Endothelial cell of umbilical vein (primary cell): ENCODE results near the gene SLC43A1. TPM values are rescaled to one million over a fixed set of nuclear protein-coding genes. Genes with fewer than 3 reads are reported as not detected.

Source experiments
- BruUV-seq: library from RNA; stranded (reverse); fragments of 400-500 nt; replicated peaks from 2 replicates; lab custom pipeline; 2021; lab: Mats Ljungman, UMichigan
- CTCF ChIA-PET: fragments of 300-600, 350-600 bp; sonication (Branson Sonifier 250); formaldehyde crosslinking; loops from one replicate; lab custom pipeline; 2021; ENCODE audit warnings: antibody characterized with exemption, inconsistent platforms; lab: Charles Lee
- POLR2A ChIA-PET: fragments of 300-600, 350-600 bp; sonication (Branson Sonifier 250); formaldehyde crosslinking; loops from one replicate; lab custom pipeline; 2021; ENCODE audit warnings: antibody characterized with exemption, inconsistent platforms; lab: Charles Lee
- DNase-seq: peaks from one replicate; pipeline ENCODE4 v3.0.0-alpha.2; 2011; ENCODE audit warnings: low read depth, low spot score
- FAIRE-seq: peaks from 2 replicates; lab custom pipeline; 2011; peaks lifted over from hg19 to GRCh38; lab: Jason Lieb, UNC
- H2AFZ ChIP-seq: 2 replicates; pipeline ENCODE4 v1.6.0; 2012; ENCODE audit warnings: low read depth, low read length, control low read depth, inconsistent platforms
- H3K27ac ChIP-seq: 2 replicates; pipeline ENCODE4 v1.5.1; 2011; ENCODE audit warnings: low read depth, mild to moderate bottlenecking, control low read depth, low read length, moderate library complexity; ENCODE audit not compliant: insufficient read depth
- H3K27me3 ChIP-seq, 2 experiments: 2 replicates each; pipeline versions ENCODE4 v1.6.0 to v1.6.1; 2011; ENCODE audit warnings: low read length in 2 of 2, mixed read lengths in 1 of 2; ENCODE audit not compliant: control insufficient read depth in 2 of 2, insufficient read depth in 2 of 2
- H3K36me3 ChIP-seq, 2 experiments: 2 replicates in 1 of 2; 3 replicates in 1 of 2; pipeline ENCODE4 v1.5.1; 2011; ENCODE audit warnings: low read length in 2 of 2, mild to moderate bottlenecking in 1 of 2, moderate library complexity in 1 of 2; ENCODE audit not compliant: control insufficient read depth in 2 of 2, insufficient read depth in 2 of 2; ENCODE audit errors: extremely low read depth in 1 of 2
- H3K4me1 ChIP-seq: 3 replicates; pipeline ENCODE4 v1.5.1; 2011; ENCODE audit warnings: mild to moderate bottlenecking, low read length; ENCODE audit not compliant: control insufficient read depth, insufficient read depth; ENCODE audit errors: extremely low read depth
- H3K4me2 ChIP-seq: 2 replicates; pipeline ENCODE4 v1.6.1; 2011; ENCODE audit warnings: low read length, control low read depth, mixed read lengths; ENCODE audit not compliant: insufficient read depth
- H3K4me3 ChIP-seq, 3 experiments: fragments of 200-600 bp in 1 of 3; sonication (generic), shearing (Covaris generic) in 1 of 3; replicated peaks in 1 of 3; 2 replicates each; pipeline ENCODE4 v1.5.1; 2011 to 2016; ENCODE audit warnings: control low read depth in 3 of 3, low read length in 3 of 3, mild to moderate bottlenecking in 2 of 3, inconsistent platforms in 1 of 3, low read depth in 1 of 3, moderate library complexity in 1 of 3; ENCODE audit not compliant: insufficient read depth in 1 of 3
- H3K79me2 ChIP-seq: 2 replicates; pipeline ENCODE4 v1.6.0; 2012; ENCODE audit warnings: low read length, inconsistent platforms; ENCODE audit not compliant: control insufficient read depth, insufficient read depth
- H3K9ac ChIP-seq: replicated peaks from 2 replicates; pipeline ENCODE3; 2011; ENCODE audit warnings: low read length, control low read depth; ENCODE audit not compliant: insufficient read depth; ENCODE audit errors: extremely low read depth
- H3K9me1 ChIP-seq: replicated peaks from 3 replicates; pipeline ENCODE4 v1.6.0; 2011; ENCODE audit warnings: mild to moderate bottlenecking, low read length; ENCODE audit not compliant: control insufficient read depth, insufficient read depth; ENCODE audit errors: extremely low read depth
- H3K9me3 ChIP-seq: replicated peaks from 2 replicates; pipeline ENCODE4 v1.5.1; 2012; ENCODE audit warnings: low read length, inconsistent platforms; ENCODE audit not compliant: control insufficient read depth, insufficient read depth
- H4K20me1 ChIP-seq: replicated peaks from 2 replicates; pipeline ENCODE3; 2011; ENCODE audit warnings: mild to moderate bottlenecking, low read length; ENCODE audit not compliant: control insufficient read depth, insufficient read depth; ENCODE audit errors: extremely low read depth
- EZH2 ChIP-seq: IDR thresholded peaks from 2 replicates; pipeline ENCODE4 v1.6.1; 2012; ENCODE audit warnings: borderline replicate concordance, low read depth, mild to moderate bottlenecking, moderate library complexity, low read length, inconsistent platforms; ENCODE audit not compliant: severe bottlenecking
- FOS ChIP-seq: IDR thresholded peaks from 2 replicates; pipeline ENCODE4 v1.6.1; 2011; ENCODE audit warnings: mild to moderate bottlenecking, low read length, moderate library complexity, borderline replicate concordance; ENCODE audit not compliant: insufficient read depth
- GATA2 ChIP-seq: IDR thresholded peaks from 2 replicates; pipeline ENCODE4 v1.7.0; 2011; ENCODE audit warnings: low read depth, mild to moderate bottlenecking, moderate library complexity, mixed read lengths, low read length; ENCODE audit not compliant: insufficient read length, insufficient read depth
- JUN ChIP-seq: IDR thresholded peaks from 2 replicates; pipeline ENCODE4 v1.6.1; 2011; ENCODE audit warnings: borderline replicate concordance, low read depth; ENCODE audit not compliant: insufficient read length, insufficient read depth
- MYC ChIP-seq: IDR thresholded peaks from one replicate; pipeline ENCODE4 v1.6.1; 2011; ENCODE audit warnings: mild to moderate bottlenecking, low read depth, low read length
- POLR2A ChIP-seq: IDR thresholded peaks from 2 replicates; pipeline ENCODE4 v1.6.1; 2012; ENCODE audit warnings: low read depth, mild to moderate bottlenecking, control low read depth, low read length
- POLR2AphosphoS5 ChIP-seq: IDR thresholded peaks from 2 replicates; pipeline ENCODE4 v1.6.1; 2012; ENCODE audit warnings: low read depth, mild to moderate bottlenecking, control low read depth, low read length, moderate library complexity; ENCODE audit not compliant: insufficient read depth
- dilution Hi-C: fragments of 300-500 bp; cut with MboI; formaldehyde crosslinking; loops from one replicate; pipeline ENCODE4 v1.15.0; 2019; ENCODE audit warnings: low sequenced_read_pairs; ENCODE audit not compliant: extremely low pct_ligation_motif_present
- intact Hi-C: fragments of 100-400 bp; cut with micrococcal nuclease; formaldehyde crosslinking; loops from one replicate; pipeline ENCODE4 v1.10.0; 2022
- polyA plus RNA-seq, 4 experiments: library from polyadenylated mRNA; depleted of rRNA in 3 of 4; stranded (reverse) in 3 of 4; unstranded in 1 of 4; fragments of >200 nt; gene quantifications; 2 replicates each; pipeline versions ENCODE4 v1.2.1 to v1.2.3, GENCODE V29; 2011 to 2012; ENCODE audit warnings: missing spikeins in 1 of 4
- total RNA-seq: library from RNA; stranded (reverse); gene quantifications from 2 replicates; pipeline ENCODE4 v1.2.3, GENCODE V29; 2021
- TF ChIP-seq, protein P1 (sequence below): IDR thresholded peaks from 2 replicates; pipeline ENCODE4 v1.6.1; 2011; ENCODE audit not compliant: insufficient read depth, insufficient read length
- TF ChIP-seq, protein P2 (sequence below), 2 donors: IDR thresholded peaks; 1 replicate in 1 of 2; 2 replicates in 1 of 2; pipeline ENCODE4 v1.5.1; 2011; ENCODE audit warnings: low read length in 2 of 2, mild to moderate bottlenecking in 2 of 2, moderate library complexity in 2 of 2, control low read depth in 1 of 2, inconsistent platforms in 1 of 2, low read depth in 1 of 2; ENCODE audit not compliant: insufficient read depth in 1 of 2; ENCODE audit errors: extremely low read depth in 1 of 2

SLC43A1 gene
- total and polyA plus RNA-seq, 2 donors (not counting 3 experiments of a cell fraction or from before 2014, with no cell fraction given), result 13.7 to 19.5 TPM

DNA sequence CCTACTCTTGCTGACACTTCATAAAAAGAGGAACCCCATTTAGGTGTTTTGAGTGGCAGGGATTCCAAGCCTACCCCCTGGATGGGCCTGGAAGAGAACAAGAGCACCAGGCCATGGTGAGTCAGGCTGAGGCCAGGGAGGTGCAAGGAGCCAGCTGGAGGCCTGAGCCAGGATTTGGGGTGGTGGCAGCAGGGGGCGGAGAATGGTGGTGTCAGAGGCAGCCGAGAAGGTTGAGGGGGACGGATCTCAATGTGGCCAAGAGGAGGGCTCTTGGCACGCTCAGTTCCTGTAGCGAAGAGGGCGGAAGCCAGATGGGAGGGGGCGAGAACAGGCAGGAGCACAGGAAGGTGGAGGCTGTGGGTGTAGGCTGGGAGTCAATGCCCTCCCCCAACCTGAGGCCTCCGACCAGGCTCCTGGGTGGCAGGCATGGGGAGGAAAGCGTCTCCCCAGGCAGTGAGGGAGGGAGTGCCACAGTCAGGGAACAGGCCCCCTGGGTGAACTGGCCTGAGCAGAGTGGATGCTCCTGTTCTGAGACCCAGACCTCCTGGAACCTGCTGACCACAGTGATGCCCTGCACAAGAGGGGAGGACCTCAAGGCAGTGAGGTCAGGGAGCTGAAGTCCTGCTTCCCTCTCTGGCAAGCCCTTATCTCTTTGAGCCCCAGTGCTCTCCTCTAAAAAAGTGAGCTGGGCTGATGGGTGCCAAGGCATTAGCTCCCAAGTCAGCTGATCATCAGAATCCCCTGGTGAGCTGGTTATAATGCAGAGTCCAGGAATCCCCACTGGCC is 41.3 kb downstream of the SLC43A1 start:
- no peak overlapping the region for H2AFZ ChIP-seq
- FAIRE-seq, result no peak

More for the DNA sequence above, 41.3 kb downstream of the SLC43A1 start:
- Histone ChIP-seq H3K79me2 (no peaks in the 10 kb centered on the region), H3K36me3 (no peaks in the 10 kb centered on the region), H3K27ac (no peak overlapping the region), H3K9me1 (no peaks in the 10 kb centered on the region), H3K4me3 (no peak overlapping the region), H3K9me3 (no peaks in the 10 kb centered on the region), H3K4me2 (no peak overlapping the region), H3K9ac (no peak overlapping the region), H4K20me1 (no peaks in the 10 kb centered on the region), H3K27me3 (peaks cover 5 to 27% of the 10 kb centered on the region in 2 experiments), H3K4me1 (peaks cover 7% of the 10 kb centered on the region)
- intact Hi-C loops (no loop called here), dilution Hi-C loops (no loop called here)
- no peak for TF ChIP-seq POLR2A
- TF ChIP-seq FOS, result no peak
- no peak for TF ChIP-seq MYC
- no peak for TF ChIP-seq POLR2AphosphoS5
- TF ChIP-seq GATA2, result no peak
- TF ChIP-seq, protein P1, sequence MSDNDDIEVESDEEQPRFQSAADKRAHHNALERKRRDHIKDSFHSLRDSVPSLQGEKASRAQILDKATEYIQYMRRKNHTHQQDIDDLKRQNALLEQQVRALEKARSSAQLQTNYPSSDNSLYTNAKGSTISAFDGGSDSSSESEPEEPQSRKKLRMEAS, result no peak
- no peak for TF ChIP-seq EZH2
- no peak for TF ChIP-seq JUN
- TF ChIP-seq, protein P2, sequence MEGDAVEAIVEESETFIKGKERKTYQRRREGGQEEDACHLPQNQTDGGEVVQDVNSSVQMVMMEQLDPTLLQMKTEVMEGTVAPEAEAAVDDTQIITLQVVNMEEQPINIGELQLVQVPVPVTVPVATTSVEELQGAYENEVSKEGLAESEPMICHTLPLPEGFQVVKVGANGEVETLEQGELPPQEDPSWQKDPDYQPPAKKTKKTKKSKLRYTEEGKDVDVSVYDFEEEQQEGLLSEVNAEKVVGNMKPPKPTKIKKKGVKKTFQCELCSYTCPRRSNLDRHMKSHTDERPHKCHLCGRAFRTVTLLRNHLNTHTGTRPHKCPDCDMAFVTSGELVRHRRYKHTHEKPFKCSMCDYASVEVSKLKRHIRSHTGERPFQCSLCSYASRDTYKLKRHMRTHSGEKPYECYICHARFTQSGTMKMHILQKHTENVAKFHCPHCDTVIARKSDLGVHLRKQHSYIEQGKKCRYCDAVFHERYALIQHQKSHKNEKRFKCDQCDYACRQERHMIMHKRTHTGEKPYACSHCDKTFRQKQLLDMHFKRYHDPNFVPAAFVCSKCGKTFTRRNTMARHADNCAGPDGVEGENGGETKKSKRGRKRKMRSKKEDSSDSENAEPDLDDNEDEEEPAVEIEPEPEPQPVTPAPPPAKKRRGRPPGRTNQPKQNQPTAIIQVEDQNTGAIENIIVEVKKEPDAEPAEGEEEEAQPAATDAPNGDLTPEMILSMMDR (IDR thresholded peaks at IDR 0.05; ENCODE audit: extremely low read depth in 1 of 2, insufficient read depth in 1 of 2, low read depth in 1 of 2, low read length in 2 of 2), result no peak
- no TSS peak for BruUV-seq
- POLR2A ChIA-PET, result no interaction called here
- no peak for DNase-seq
- CTCF ChIA-PET, result interaction anchor here (0.6 to 3.5 kb wide), 10 partner anchors 9 to 170 kb away, joined by 3 to 25 read pairs (median 10); partner anchors contain the start of gene RTN4RL2
